Panc1 (cell line): ENCODE measurements around the gene URGCP.

Experiments used
- POLR2AphosphoS5 ChIP-seq: IDR thresholded peaks from 2 replicates; pipeline ENCODE4 v1.6.1; 2012; ENCODE audit warnings: mild to moderate bottlenecking, low read depth, low read length, moderate library complexity
- SIN3A ChIP-seq: IDR thresholded peaks from 2 replicates; pipeline ENCODE4 v1.6.1; 2012; ENCODE audit warnings: low read depth, mild to moderate bottlenecking, low read length, moderate library complexity, borderline replicate concordance; ENCODE audit not compliant: insufficient read depth
- TF ChIP-seq, protein P1 (sequence below): fragments of 450-650 bp; IDR thresholded peaks from 2 replicates; pipeline ENCODE4 v1.5.1; 2017; ENCODE audit warnings: mild to moderate bottlenecking
- TF ChIP-seq, protein P2 (sequence below), 2 experiments: IDR thresholded peaks; 2 replicates each; pipeline ENCODE4 v1.6.1; 2011 to 2012; ENCODE audit warnings: low read depth in 2 of 2, control low read depth in 1 of 2, low read length in 1 of 2, mild to moderate bottlenecking in 1 of 2, moderate library complexity in 1 of 2; ENCODE audit not compliant: insufficient read depth in 1 of 2

DNA sequence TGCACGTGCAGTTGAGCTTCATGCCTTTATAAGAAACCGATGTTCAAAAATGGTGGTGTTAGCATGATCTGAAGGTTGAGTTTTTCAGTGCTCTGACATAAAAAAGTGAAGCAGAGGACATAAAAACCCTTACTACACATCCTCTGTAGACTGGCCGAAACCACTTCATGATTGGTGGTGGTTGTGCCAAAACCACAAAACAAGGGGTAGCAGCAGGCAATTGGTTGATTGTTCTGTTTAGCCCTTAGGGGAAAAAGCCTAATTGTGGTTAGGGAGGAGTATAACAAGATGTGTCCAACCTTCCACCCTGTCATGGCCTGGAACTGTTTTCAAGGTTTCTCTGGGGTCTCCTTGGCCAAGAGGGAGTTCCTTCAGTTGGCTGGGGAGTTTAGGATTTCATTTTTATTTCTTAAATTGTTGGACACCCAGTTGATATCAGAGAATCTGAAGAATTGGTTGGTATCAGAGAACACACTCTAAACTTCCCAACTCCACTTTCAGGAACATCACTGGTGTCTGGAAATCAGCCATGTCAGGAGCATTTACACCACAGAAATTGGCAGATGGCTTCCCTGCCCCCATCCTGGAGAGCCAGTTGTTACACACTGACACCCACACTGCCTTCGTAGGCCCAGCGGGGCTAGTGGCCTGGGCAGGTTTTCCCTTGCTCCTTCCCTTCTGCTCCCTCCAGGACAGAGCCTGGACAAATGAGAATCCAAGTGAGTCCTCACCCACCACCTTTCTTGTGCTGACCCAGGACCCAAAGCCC is 55.9 kb downstream of the URGCP start:
- no peak for TF ChIP-seq POLR2AphosphoS5
- TF ChIP-seq, protein P1, sequence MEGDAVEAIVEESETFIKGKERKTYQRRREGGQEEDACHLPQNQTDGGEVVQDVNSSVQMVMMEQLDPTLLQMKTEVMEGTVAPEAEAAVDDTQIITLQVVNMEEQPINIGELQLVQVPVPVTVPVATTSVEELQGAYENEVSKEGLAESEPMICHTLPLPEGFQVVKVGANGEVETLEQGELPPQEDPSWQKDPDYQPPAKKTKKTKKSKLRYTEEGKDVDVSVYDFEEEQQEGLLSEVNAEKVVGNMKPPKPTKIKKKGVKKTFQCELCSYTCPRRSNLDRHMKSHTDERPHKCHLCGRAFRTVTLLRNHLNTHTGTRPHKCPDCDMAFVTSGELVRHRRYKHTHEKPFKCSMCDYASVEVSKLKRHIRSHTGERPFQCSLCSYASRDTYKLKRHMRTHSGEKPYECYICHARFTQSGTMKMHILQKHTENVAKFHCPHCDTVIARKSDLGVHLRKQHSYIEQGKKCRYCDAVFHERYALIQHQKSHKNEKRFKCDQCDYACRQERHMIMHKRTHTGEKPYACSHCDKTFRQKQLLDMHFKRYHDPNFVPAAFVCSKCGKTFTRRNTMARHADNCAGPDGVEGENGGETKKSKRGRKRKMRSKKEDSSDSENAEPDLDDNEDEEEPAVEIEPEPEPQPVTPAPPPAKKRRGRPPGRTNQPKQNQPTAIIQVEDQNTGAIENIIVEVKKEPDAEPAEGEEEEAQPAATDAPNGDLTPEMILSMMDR, result no peak
- TF ChIP-seq, protein P2, sequence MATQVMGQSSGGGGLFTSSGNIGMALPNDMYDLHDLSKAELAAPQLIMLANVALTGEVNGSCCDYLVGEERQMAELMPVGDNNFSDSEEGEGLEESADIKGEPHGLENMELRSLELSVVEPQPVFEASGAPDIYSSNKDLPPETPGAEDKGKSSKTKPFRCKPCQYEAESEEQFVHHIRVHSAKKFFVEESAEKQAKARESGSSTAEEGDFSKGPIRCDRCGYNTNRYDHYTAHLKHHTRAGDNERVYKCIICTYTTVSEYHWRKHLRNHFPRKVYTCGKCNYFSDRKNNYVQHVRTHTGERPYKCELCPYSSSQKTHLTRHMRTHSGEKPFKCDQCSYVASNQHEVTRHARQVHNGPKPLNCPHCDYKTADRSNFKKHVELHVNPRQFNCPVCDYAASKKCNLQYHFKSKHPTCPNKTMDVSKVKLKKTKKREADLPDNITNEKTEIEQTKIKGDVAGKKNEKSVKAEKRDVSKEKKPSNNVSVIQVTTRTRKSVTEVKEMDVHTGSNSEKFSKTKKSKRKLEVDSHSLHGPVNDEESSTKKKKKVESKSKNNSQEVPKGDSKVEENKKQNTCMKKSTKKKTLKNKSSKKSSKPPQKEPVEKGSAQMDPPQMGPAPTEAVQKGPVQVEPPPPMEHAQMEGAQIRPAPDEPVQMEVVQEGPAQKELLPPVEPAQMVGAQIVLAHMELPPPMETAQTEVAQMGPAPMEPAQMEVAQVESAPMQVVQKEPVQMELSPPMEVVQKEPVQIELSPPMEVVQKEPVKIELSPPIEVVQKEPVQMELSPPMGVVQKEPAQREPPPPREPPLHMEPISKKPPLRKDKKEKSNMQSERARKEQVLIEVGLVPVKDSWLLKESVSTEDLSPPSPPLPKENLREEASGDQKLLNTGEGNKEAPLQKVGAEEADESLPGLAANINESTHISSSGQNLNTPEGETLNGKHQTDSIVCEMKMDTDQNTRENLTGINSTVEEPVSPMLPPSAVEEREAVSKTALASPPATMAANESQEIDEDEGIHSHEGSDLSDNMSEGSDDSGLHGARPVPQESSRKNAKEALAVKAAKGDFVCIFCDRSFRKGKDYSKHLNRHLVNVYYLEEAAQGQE (IDR thresholded peaks at IDR 0.05; ENCODE audit: insufficient read depth in 1 of 2, low read depth in 2 of 2, low read length in 1 of 2), result no peak
- TF ChIP-seq SIN3A, result no peak
